PC-9 (cell line): ENCODE data around the gene TMBIM4.
A peak's percentile ranks its signal among the peaks of the same experiment; 100 is the strongest.

Experiments
- EZH2 ChIP-seq: fragments of 200-600 bp; sonication (generic); IDR thresholded peaks from 2 replicates; pipeline ENCODE4 v1.8.0; 2017; ENCODE audit warnings: antibody characterized with exemption, low read depth
- TF ChIP-seq, protein P1 (sequence below): fragments of 200-600 bp; sonication (generic); conservative IDR thresholded peaks from 2 replicates; pipeline ENCODE4 v1.6.1; 2017; ENCODE audit warnings: mixed run types, antibody characterized with exemption, mild to moderate bottlenecking, moderate library complexity

DNA sequence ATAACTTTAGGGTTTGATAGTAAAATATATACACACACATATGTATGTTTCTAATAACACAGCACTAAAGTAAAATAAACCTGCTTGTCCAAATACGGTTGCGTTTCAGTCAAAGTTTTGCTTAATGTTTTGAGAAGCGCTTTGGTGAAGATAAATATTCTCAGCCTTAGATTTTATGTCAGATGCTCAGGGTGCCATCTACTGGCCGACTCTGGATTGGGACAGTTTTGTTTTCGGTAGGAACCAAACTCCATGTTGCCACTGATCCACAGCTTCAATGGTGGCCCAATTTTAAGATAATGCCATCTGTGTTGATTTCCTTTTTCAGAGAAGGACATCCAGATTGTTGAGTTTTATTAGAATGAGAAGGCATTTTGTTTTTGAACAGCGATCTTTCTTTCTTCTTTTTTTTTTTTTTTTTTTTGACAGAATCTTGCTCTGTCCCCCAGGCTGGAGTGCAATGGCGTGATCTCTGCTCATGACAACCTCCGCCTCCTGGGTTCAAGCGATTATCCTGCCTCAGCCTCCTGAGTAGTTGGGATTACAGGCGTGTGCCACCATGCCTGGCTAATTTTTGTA, 82.3 kb downstream of the TMBIM4 start:
- TF ChIP-seq, protein P1, sequence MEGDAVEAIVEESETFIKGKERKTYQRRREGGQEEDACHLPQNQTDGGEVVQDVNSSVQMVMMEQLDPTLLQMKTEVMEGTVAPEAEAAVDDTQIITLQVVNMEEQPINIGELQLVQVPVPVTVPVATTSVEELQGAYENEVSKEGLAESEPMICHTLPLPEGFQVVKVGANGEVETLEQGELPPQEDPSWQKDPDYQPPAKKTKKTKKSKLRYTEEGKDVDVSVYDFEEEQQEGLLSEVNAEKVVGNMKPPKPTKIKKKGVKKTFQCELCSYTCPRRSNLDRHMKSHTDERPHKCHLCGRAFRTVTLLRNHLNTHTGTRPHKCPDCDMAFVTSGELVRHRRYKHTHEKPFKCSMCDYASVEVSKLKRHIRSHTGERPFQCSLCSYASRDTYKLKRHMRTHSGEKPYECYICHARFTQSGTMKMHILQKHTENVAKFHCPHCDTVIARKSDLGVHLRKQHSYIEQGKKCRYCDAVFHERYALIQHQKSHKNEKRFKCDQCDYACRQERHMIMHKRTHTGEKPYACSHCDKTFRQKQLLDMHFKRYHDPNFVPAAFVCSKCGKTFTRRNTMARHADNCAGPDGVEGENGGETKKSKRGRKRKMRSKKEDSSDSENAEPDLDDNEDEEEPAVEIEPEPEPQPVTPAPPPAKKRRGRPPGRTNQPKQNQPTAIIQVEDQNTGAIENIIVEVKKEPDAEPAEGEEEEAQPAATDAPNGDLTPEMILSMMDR, result peak; percentile 80
- no peak for TF ChIP-seq EZH2
